Fibroblast of peridontal ligament (primary cell): ENCODE data around the gene HSD17B8.

Experiments used
- DNase-seq: peaks from one replicate; pipeline ENCODE4 v3.0.0-alpha.2; 2010; ENCODE audit errors: extremely low read depth

The HSD17B8 gene

DNA sequence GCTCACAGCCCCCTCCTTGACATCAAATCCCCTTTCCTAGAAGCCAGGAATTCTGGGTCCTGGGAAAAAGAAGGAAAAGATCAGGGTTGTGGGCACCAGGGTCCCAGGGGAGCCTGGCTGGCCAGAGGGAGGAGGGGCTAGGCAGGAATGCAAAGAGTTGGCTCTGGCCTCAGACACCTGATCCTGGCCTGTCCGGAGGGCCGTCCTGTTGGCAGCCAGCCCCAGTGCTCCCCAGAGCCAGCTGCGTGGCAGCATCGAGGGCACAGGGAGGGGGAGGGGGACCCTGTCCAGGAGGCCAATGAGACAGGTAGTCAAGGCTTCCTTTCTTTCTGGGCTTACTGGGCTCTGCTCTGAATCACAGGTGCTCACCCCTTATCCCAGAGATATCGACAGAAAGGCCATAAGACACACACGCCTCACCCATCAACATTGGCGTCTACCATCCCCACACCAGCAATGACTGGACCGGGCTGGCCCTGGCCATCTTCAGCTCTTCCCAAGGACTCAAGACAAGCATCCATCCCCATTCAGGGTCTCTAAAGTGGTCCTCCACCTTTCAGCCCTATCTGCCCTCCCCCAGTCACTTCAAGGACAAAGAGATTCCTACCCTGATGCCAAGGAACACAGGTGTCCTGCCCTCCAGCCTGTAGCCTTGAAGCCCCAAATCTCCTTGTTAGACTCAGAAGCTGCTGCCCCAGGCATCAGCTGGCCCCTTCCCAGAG is 12.9 kb upstream of the HSD17B8 start:
- DNase-seq = no peak

DNA sequence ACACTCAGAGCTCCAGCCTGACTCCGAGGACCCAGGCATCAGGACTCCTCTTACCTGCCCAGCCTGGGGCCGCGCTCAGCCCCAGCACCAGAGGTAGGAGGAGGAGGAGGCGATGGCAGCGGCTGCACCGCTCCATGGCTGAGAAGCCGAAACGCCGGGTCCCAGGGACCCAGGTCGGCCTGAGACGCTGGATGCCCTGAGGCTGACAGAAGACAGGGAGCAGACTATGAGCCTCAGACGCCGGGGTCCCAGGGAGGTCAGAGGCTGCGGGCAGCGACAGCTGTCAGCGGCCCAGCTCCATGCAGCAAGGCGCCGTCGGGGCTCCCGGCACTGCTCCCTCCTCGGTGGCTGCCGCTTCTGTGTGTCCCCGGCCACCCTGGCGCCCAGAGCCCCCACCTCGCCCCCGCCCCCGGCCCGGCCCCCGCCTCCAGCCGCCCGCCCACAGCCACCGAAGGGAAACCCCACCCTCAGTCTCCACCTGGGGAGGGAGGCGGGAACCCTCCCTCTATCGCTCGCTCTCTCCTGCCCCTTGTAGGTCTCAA is 12.3 kb upstream of the HSD17B8 start, which contains the start of gene COL11A2:
TSS of gene COL11A2 (minus strand) at position 363 of the 542 bp plus-strand sequence. CDS start at position 136, 227 bp downstream.
- DNase-seq = no peak

DNA sequence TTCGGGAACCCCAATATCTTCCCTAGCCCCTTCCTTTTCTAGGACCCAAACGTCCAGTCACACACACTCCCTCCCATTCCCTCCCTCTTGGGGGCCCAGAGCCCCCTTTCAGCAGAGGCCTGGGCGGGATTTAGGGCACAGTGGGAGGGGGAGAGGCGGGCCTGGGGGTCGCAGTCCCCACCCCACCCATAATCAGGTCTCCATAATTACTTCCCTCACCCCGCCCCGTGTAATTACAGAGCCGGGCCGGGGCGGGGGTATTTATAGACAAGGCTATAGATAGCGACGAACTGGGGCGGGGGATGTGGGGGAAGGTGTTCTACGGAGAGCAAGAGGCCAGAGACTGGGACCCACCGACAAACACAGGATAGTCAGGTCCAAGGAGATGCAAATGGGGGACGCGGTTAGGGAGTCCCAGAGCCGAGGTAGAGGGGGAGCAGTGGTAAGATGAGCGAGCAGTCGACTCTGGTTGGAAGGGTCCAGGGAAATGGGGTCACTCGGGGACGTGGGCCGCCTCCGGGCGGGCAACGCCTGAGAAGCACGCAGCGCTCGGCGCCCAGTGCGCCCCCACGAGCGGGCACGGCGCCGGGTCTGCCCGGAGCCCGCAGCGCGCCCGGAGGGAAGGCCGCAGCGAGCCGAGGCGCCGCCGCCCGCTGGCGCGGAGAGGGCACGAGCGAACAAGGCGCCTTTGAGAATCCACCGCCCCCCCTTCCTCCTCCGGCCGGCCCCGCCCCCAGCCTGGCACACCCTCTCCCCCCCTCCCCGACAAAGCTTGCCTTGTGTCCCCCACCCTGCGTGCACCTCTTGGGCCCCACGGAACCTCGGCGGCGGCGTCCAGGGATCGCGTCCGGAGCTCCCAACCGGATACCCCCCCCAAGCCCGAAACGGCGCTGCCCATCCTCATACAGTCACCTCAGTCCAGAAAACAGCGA is 11.5 kb upstream of the HSD17B8 start:
- no peak for DNase-seq

DNA sequence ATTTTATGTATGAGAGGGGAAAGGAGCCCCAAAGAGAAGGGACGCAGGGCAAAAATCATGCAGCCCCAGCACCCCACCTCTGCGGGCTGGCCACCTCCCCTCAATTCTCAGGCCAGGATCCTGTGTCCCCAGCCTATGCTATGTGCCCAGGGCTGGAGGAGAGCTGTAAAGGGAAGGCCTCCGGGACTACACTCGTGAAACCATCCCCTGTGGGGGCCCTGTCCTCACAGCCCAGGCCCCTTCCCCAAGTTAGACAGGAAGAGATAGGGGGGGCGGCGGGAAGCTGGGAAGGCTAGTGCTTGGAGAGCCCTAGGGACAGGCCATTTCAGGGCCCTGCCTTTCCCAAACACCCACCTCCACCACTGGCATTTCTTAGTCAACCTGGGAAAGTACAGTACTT is 10.8 kb upstream of the HSD17B8 start:
- DNase-seq = no peak

DNA sequence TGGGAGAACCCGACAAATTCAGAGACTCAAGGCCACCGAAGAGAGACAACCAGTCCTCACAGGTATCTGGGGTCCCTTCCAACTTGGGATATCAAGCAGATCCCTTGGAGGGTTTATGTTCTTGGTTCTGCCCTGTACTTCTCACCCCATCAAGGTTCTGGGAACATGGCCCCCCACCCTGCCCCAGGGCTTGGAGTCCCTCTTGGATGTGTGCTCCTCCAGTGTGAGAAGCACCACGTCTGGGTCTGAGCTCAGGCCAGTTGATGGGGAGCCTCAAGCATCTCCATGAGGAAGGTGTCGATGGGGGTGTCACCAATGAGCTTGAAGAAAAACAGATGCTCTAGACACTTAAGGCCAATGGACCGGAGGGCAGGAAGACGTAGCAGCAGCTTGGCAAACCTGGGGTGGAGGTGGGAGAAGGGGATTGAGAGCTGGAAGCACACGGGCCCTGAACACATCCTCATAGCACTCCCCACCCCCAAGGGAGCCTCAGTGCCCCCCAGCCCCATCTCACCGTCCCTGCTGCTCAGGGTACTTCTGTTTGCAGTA is 9.9 kb upstream of the HSD17B8 start:
- DNase-seq = no peak

DNA sequence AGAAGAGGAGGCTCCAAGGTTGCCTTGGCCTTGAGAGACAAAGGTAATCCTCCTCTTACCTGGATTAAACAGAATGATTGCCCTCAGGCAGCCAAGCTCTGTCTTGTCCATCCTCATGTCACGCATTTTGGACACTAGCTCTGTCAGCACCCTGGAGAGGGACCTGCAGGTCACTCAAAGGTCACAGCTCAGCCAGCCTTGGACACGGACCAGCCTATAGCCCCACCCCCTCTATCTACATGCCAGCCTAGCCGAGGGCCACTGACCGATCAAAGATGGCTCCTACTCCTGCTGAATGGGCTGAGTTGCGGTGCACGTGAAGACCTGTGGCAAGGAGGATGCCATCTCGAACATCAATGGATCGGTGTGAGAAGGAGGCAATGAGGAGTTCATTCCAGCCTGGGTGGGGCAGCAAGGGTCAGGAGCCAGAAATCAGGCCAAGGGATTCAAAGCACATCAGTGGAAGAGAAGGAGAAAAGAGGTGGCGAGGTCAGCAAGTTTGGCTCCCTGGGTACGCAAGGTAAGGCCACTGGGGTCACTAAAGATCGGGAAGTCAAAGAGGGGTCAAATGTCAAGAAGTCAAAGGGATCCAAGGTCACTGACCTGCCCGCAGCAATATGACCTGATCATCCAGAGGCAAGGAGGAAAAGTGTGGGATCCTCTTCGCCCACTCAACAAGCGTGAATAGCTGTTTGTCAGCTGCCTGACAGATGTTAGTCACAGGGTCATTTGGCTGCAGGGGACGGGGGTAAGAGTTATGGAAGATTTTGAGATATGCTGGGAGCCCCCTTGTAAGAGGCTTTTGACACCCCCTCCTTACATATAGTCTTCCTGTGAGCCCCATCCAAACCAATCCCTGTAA is 8.9 kb upstream of the HSD17B8 start:
- no peak for DNase-seq

DNA sequence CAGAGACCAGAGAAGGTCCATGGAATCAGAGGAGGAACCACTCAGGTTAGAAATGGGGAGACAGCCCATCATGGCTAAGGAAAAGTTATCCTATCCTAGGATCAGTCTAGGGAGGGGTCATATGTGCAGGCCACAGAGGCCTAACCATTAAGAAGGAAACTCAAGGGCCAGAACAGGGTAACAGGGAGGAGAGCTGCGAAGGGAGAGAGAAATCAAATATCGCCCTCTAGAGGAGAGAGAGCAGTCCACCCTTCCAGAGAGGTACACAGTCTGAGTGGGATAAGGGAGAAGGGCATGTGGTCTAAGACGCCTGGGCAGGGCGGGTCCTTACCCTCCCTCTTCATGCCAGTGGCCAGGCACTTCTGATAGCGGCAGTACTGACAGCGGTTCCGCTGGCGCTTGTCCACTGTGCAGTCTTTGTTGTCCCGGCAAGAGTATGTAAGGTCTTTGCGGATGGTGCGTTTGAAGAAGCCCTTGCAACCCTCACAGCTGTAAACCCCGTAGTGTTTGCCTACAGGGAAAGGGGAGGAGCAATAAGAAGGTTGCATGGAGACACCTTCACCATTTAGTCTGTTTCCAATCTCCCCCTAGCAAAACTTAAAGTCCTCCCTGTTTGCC is 6.9 kb upstream of the HSD17B8 start:
- peak; percentile 68 for DNase-seq

DNA sequence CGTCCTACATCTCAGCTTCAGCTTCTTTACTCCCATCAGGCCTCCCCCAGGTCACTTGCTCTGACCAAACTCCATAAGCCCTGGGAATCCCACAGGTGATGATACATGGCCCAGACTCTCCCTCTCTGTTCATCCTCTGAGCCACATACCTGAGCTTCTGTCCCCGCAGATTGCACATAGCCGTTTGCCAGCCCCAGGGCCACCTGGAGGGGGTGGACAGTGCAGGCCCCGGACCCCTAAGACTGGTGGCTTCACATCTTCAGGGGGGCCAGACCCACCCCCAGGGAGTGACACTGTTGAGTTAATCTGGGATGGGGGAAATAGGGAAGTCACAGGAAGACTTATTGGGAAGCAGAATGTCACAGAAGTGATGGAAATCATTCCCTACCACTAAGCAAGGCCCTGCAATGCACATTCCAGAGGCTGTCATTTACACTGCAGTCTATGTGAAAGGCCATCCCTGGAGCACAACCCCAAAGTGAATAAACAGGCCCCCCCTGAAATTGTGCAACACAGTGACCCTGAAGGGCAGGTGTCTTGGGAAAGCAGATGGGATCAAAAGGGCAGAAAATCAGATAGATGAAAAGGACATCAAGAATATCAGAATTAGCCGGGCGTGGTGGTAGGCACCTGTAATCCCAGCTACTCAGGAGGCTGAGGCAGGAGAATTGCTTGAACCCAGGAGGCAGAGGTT is 6.1 kb upstream of the HSD17B8 start:
- DNase-seq = no peak

DNA sequence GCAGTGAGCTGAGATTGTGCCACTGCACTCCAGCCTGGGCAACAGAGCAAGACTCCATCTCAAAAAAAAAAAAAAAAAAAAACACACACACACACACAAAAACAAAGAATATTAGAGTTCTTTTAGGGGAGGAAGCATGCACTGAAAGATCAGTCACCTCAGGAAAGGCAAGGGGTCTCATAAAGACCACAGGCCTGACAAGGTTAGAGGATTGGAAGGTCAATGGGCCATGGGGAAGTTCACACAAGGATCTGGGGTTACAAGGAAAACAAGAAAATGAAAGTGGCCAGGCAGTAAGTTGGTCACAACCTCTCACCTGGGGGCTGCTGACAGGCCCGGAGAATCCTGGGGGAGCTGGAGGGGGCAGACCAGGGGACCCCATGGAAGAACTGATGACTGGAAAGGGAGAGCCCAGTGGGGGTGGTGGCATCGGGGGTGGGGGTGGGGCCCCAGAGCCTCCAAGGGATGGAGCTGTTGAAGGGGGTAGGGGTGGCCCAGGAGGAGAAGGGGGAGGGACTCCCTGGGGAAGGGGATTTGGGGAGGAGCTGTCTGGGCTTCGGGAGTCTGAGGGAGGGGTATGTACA is 5.5 kb upstream of the HSD17B8 start:
- no peak for DNase-seq

DNA sequence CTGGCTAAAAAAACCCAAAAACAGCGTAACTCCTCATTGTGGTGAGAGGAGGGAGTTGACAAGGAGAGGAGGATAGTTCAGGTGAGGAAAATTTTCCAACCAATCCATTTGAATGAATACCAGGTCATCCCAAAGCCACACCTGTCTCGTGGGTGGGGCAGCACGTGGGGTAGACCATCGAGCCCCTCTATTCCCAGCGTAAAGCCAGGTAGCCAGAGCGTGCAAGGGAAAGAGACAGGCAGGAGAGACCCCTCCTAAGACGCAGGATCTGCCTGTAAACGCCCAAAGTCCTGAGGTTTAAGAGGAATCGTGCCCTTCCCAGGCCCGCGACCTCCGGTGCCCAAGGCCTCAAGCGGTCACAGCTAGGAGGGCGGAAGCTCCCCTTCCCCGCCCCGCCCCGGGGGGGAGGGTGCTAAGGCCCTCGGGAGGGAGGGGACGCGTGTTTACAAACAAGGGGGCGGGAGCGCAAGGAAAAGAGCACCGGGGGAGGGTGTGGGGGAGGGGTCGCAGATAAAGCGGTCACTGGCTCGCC is 4.7 kb upstream of the HSD17B8 start:
- peak; percentile 35 for DNase-seq

DNA sequence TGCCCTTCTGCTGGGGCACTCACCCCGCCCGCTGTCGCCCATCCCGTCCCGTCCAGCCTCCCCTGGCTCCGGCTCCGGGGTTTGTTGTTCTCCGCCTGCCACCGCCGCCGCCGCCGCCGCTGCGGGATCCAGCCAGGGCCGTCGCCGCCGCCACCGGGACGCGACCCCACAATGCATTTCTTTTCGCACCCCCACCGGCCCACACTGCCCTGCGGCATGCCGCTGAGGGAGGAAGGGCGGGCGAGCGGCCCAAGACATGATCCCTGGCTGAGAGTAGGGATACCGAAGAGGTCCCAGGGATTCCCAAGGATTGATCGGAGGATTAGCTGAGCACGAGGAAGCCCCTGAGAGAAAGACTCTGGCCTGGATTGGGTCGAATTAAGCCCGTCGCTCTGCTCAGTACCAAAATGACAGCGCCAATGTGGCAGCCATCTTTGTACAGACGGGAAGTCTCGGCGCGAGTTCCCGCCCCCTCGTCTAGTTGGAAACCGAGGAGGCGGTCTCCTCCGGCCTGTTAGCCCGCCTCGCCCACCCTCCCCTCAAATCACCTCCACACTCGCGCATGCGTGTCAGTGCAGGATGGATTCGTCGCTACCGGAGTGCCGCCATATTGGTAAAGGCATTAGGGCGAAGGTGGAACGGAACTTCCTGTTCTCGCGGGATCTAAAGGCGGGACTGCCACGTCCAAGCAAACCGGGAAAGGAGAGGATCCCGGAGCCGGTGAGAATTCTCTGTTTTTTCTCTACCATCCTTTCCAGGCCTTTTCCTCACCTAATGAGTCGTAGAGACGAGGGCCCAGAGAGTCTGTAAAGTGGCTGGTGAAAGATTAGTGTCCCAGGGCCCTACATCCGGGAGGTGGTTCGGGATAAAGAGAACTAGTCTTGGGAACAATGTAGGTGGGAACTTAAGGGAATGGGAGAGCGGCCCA is 4.0 kb upstream of the HSD17B8 start, which contains the start of the genes RXRB and SLC39A7:
TSS of gene RXRB (minus strand) at position 447 of the 928 bp plus-strand sequence. CDS start at position 258, 189 bp downstream.
TSS of gene SLC39A7 (plus strand) at position 649 of the 928 bp plus-strand sequence. CDS start 379 bp downstream, outside the sequence.
- peak; percentile 100 for DNase-seq

DNA sequence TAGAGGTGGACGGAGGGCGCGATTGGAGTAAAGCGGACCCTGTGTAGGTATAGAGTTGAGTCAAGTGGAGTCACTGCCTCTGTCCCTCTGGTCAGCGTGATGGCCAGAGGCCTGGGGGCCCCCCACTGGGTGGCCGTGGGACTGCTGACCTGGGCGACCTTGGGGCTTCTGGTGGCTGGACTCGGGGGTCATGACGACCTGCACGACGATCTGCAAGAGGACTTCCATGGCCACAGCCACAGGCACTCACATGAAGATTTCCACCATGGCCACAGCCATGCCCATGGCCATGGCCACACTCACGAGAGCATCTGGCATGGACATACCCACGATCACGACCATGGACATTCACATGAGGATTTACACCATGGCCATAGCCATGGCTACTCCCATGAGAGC is 3.3 kb upstream of the HSD17B8 start:
- no peak for DNase-seq

DNA sequence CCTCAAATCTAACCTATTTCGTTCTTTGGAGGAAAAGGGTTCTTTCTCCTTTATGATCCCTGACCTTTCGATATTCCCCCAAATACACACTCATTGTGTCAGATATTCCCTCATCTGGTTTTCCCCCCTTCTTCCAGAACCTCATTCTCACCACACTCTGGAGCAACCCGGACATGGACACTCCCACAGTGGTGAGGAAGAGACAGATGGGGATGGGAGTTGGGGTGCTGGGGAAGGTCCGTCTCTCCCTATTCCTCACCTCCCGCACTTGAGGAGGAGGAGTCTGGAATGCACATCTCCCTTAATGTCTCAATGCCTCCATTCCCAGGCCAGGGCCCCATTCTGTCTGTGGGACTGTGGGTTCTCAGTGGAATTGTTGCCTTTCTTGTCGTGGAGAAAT is 2.5 kb upstream of the HSD17B8 start:
- no peak for DNase-seq

DNA sequence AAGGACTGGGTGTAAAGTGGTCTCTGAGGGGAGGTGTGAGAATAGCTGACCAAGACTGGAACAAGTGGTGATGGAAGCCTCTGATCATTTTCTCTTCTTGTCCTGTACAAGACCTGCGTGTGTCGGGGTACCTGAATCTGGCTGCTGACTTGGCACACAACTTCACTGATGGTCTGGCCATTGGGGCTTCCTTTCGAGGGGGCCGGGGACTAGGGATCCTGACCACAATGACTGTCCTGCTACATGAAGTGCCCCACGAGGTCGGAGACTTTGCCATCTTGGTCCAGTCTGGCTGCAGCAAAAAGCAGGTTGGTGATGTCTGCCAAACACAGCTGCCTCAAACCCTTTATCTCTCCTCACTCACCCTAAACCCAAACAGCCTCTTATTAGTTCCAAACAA is 1.7 kb upstream of the HSD17B8 start:
- no peak for DNase-seq

DNA sequence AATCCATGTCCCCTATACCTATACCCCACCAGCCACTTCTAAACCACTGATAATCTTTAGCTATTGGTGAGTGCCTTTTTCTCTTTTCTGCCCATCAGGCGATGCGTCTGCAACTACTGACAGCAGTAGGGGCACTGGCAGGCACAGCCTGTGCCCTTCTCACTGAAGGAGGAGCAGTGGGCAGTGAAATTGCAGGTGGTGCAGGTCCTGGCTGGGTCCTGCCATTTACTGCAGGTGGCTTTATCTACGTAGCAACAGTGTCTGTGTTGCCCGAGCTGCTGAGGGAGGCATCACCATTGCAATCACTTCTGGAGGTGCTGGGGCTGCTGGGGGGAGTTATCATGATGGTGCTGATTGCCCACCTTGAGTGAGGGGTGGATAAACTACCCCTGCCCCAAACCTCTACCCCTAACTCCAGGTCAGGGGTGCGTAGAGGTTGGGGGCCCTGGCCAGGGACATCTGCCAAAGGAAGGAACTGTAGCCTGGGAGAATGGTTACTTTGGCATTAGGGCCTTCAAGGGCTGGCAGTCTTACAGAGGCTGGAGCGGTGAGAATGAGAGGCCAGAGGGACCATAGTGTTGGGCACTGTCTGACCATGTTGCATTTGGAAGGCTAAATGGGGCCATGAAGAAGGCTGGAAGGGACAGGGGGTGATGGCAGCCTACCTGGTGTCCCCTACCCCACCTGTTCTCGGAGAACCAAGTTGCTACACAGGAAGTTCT is 851 bp upstream of the HSD17B8 start:
- DNase-seq = no peak

DNA sequence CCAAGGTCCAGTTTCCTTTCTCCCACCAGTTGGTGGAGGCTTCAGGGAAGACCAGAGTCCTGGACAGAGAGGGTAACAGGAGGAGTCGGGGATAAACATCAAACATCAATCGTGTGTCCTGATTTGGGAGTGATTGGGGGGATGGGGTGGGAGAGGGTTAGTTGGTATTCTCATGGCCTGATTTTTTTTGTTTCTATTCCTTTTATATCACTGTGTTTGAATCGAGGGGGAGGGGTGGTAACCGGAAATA is 365 bp upstream of the HSD17B8 start:
- no peak for DNase-seq

DNA sequence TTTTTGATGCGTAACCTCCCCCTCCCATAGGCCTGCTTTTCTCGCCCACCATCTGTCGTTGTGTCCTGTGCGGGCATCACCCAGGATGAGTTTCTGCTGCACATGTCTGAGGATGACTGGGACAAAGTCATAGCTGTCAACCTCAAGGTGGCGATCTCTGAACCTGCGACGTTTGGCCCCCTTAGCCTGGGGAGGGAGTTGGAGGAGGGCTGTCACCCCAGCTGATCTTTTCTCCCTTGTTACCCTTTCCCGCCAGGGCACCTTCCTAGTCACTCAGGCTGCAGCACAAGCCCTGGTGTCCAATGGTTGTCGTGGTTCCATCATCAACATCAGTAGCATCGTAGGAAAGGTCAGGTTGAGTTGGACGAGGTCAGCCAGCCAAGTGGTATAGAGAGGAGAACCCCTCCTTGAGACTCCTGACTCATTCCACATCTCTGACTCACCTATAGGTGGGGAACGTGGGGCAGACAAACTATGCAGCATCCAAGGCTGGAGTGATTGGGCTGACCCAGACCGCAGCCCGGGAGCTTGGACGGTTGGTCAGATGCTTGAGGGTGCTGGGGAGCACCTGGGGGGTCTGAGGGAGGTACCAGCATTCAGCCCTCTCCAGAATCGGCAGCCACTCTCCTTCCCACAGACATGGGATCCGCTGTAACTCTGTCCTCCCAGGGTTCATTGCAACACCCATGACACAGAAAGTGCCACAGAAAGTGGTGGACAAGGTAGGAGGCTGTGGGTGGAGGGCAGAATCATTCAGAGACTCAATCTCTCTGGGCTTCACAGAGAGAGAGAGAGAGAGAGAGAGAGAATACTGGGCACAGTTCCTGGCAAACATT is 954 bp downstream of the HSD17B8 start:
- DNase-seq = no peak
